Peyer's patch (tissue), 4 donors: ENCODE measurements around the gene FKBP2.

Experiments
- POLR2A ChIP-seq, 2 donors: fragments of 450-650 bp; IDR thresholded peaks; one replicate each; pipeline ENCODE4 v1.5.1; 2017; ENCODE audit warnings: antibody characterized with exemption in 2 of 2, mild to moderate bottlenecking in 2 of 2, moderate library complexity in 2 of 2
- TF ChIP-seq, protein P1 (sequence below), 6 experiments: fragments of 450-650 bp in 4 of 6; fragments of 200-600 bp in 2 of 6; sonication (generic) in 1 of 6; IDR thresholded peaks; one replicate each; pipeline ENCODE4 v1.5.1; 2017 to 2019; ENCODE audit warnings: antibody characterized with exemption in 6 of 6, mild to moderate bottlenecking in 3 of 6, moderate library complexity in 1 of 6

DNA sequence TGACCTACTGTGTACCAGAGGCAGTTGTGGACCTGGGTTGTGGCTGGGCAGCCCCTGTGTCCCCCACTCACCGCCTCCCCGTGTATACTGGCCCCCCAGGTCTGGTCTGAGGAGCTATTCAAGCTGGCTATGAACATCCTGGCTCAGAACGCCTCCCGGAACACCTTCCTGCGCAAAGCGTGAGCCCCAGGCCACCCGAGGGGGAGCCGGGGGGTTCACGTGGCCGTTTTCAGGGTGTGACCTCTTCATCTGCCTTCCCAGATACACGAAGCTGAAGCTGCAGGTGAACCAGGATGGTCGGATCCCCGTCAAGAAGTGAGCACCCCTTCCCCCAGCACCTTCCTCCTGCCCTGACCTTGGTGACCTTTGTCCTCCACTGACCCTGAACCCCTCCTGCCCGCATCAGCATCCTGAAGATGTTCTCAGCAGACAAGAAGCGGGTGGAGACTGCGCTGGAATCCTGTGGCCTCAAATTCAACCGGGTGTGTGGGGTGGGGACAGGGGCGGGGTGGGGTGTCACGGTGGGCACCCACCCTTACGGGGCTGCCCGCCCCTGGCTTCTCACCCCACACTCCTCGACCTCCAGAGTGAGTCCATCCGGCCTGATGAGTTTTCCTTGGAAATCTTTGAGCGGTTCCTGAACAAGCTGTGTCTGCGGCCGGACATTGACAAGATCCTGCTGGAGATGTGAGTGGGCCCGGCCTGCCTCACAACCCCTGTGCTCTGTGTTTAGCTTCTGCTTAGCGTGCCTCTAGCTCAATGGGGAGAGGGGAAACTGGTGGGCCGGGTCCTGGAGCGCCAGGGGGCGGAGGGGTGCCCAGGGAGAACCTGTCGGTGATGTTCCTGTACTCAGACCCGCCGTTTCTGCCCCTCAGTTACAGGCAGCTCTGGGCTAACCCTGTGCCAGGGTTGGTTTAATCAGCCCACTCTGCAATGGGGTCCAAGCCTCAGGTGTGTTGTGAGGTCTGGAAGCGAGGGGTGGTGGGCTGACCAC is 14.5 kb downstream of the FKBP2 start:
- TF ChIP-seq, protein P1, sequence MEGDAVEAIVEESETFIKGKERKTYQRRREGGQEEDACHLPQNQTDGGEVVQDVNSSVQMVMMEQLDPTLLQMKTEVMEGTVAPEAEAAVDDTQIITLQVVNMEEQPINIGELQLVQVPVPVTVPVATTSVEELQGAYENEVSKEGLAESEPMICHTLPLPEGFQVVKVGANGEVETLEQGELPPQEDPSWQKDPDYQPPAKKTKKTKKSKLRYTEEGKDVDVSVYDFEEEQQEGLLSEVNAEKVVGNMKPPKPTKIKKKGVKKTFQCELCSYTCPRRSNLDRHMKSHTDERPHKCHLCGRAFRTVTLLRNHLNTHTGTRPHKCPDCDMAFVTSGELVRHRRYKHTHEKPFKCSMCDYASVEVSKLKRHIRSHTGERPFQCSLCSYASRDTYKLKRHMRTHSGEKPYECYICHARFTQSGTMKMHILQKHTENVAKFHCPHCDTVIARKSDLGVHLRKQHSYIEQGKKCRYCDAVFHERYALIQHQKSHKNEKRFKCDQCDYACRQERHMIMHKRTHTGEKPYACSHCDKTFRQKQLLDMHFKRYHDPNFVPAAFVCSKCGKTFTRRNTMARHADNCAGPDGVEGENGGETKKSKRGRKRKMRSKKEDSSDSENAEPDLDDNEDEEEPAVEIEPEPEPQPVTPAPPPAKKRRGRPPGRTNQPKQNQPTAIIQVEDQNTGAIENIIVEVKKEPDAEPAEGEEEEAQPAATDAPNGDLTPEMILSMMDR (IDR thresholded peaks at IDR 0.05), result no peak
- TF ChIP-seq POLR2A (IDR thresholded peaks at IDR 0.05), result no peak
